ENCODE data around the gene STK17B. TPM values are rescaled to one million over a fixed set of nuclear protein-coding genes. Genes with fewer than 3 reads are reported as not detected.

STK17B gene
- 32.6 TPM for total RNA-seq

GRCh38 chr2:196171248-196171871, at the start of gene STK17B:
Gene STK17B (minus strand): TSS chr2:196171578. CDS start chr2:196163383, 8,195 bp downstream.
- intact Hi-C loops (cut with DNase I) = no loop called here
- ATAC-seq (peak; percentile 97), DNase-seq (ENCODE audit: low spot score) (peak; percentile 98)

- DNase-seq (ENCODE audit: low spot score) = no peak
- intact Hi-C loops (cut with DNase I) = no loop called here
- no peak for ATAC-seq
Measured at GRCh38 chr2:196220671-196221070, 49.3 kb upstream of the STK17B start.

GRCh38 chr2:196219671-196220070, 48.3 kb upstream of the STK17B start:
- ATAC-seq (no peak), DNase-seq (ENCODE audit: low spot score) (no peak)
- intact Hi-C loops (cut with DNase I) = no loop called here

GRCh38 chr2:196218106-196218505, 46.7 kb upstream of the STK17B start:
- no peak for DNase-seq (ENCODE audit: low spot score)
- intact Hi-C loops (cut with DNase I) = no loop called here
- ATAC-seq = no peak

DNA sequence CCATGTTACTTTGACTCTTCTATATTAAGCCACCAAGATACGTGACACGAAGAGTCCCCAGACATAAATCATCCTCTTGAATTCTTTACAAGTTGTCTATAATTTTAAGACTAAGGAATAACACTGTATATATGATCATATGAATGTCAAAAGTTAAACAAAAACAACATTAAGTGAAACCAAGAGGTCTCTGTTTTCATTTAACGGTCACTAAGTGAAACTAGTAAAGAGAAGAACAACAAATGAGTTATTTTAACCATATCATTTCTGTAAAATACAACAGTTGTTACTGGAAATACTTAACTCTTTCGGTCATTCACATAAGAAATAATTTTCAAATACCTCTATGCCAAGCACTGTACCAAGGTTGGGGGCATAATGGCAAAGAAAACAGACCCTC, 45.7 kb upstream of the STK17B start:
- DNase-seq (ENCODE audit: low spot score) (no peak), ATAC-seq (no peak)
- intact Hi-C loops (cut with DNase I) = no loop called here

- ATAC-seq (no peak), DNase-seq (ENCODE audit: low spot score) (no peak)
- intact Hi-C loops (cut with DNase I) = no loop called here
Measured at GRCh38 chr2:196215376-196215775, 44.0 kb upstream of the STK17B start.

DNA sequence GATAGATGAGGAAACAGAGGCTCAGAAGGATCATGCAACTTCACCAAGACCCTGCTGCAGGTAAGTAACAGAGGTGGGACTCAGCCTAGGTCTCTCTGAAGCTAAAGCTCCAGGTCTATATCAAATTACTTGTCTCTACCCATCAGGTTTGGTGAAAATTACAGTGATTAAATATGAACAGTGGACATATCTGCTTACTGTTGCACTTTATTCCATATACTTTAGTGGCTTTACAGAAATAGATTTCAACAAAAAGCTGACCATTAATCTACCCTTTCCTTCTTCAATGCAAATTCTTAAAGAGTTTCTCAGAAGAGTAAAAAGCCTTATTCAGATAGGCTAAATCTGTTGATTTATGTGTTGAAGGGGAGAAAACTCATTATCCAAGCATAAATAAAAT, 42.8 kb upstream of the STK17B start:
- intact Hi-C loops (cut with DNase I) = no loop called here
- DNase-seq (ENCODE audit: low spot score) (no peak), ATAC-seq (no peak)

- DNase-seq (ENCODE audit: low spot score) (no peak), ATAC-seq (no peak)
- intact Hi-C loops (cut with DNase I) = no loop called here
Measured at GRCh38 chr2:196213252-196213980, 42.0 kb upstream of the STK17B start.

DNA sequence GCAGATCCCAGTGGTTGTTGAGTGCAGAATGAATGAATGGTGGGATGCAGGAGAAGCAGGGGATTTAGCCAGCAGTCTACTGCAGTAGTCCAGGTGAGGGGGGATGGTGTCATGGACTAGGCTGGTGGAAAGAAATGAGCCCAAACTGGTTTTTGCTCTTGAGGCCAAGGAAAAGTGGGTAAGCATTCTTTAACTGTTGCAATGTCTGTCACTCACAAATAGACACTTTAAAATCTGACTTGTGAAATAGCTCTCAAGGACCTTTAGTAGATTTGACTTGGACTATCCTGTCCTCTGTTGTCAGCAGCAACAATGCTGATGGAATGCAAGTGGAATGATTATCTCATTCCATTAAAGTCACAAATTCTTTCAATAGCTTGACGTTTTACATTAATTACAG, 37.5 kb upstream of the STK17B start:
- intact Hi-C loops (cut with DNase I) = no loop called here
- no peak for ATAC-seq

DNA sequence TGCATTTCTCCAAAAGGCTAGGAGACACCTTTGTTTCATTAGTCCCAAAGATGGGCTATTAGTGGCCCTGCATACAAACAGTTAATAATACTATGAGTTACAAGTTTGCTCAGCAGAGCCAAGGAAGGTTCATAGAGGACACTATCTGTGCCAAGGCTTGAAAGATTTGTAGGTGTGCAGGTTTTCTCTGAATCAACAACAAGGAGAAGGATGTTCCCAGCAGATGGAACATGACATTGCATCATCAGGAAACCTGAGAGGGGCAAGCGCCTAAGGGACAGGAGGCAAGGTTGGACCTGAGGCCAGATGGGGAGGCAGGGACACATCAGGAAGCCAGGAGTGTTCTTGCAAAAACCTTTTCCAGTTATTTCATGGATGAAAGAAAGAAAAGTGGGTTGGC, 35.4 kb upstream of the STK17B start:
- peak; percentile 71 for ATAC-seq
- intact Hi-C loops (cut with DNase I) = no loop called here
- DNase-seq (ENCODE audit: low spot score) = no peak

More for the DNA sequence above, 37.5 kb upstream of the STK17B start:
- DNase-seq (ENCODE audit: low spot score) = no peak

DNA sequence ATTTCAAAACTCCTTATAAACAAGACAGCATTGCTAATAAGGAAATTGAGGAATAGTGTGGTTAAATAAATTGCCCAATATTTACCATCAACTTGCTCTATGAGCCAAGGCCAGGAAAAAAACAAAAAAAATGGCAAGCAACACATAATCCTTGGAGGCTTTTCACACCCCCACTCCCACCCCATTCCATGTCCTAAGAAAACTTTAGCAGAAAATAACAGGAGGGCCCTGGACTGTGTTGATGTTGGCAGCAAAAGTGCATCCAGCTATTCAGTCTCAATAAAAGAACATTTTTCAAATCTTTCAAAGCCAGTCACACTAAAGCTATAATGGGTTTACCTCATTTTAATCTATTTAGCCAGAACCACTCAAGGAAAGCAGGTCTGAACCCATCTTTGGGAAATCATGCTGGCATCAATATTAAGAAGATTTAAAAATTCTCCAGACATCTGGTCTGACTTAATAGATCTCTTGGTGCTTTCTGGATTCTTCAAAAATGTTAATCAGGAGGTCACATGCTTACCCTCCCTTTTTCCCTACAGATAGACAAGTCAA, 34.6 kb upstream of the STK17B start:
- DNase-seq (ENCODE audit: low spot score) (no peak), ATAC-seq (peak; percentile 95)
- intact Hi-C loops (cut with DNase I) = no loop called here

DNA sequence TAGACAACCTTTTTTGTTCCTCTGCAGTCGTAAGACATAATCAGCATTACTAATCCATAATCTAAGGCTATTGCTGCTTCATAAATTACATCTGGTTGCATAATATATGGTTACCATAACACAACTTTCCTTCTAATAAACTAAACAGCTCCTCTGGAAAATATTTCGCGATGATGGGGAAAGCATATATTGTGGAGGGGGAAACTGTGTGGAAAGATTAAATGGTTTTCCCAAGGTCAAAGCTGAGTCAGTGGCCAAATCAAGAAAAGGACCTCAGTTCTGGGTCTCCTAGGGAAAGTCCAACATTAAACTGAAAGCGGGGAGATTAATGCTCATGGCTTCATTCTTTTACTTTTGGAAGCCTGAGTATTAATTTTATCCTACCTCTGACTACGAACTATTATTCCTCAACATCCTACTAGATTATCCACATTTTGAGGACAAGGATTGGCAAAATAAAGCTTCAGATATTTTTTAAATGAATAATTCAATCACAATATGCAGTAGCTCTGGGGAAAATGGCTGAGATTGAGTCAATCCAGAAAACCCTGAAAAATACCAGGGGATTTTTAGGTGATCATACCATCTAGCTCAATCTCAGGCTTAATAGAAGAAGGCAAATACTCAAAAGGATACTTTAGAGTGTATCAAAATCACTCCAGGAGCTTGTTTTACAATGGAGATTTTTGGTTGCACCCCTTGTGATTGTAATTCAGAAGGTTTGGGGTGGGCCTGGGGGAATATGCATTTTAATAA, 33.8 kb upstream of the STK17B start:
- intact Hi-C loops (cut with DNase I) = no loop called here
- ATAC-seq = no peak

DNA sequence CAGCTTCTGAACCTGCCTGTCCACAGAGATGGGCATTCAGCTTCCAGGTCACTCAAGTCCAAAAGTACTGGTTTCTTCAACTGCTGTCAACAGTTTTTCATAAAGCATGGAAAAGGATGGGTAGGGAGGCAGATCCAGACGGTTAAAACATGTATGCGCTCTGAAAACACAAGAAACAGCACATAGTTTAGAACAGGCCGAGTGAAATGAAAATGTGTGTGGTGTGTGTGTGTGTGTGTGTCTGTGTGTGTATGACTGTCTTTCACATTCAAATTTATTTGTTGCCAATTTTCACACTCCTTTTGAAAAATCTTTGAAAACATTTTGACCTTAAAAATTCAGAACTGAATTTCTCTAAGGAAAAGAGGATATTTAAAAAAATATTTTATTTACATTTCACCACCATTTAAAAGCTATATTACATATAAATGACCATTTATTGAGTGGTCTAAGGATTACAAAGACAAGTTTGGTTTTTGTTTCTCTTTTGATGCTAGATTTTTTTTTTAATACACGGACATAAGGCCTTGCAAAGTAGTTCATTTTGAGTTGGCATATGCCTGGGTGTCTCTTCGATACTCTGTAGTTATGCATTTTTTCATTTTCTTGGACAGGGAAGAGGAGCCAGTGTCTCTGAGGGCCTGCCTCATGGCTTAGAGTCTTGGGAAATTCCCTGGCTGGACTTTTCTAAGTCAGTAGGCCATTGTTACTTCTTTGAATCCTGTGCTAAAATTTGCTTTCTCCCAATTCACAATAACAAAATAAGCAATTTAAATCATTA, 30.0 kb upstream of the STK17B start:
- peak; percentile 40 for ATAC-seq
- intact Hi-C loops (cut with DNase I) = no loop called here

More for the DNA sequence above, 33.8 kb upstream of the STK17B start:
- DNase-seq (ENCODE audit: low spot score) = no peak

GRCh38 chr2:196200557-196200956, 29.2 kb upstream of the STK17B start:
- no peak for DNase-seq (ENCODE audit: low spot score)
- ATAC-seq = no peak
- intact Hi-C loops (cut with DNase I) = no loop called here

More for the DNA sequence above, 30.0 kb upstream of the STK17B start:
- DNase-seq (ENCODE audit: low spot score) = no peak

- DNase-seq (ENCODE audit: low spot score) (no peak), ATAC-seq (no peak)
- intact Hi-C loops (cut with DNase I) = no loop called here
Measured at GRCh38 chr2:196195758-196196157, 24.4 kb upstream of the STK17B start.

GRCh38 chr2:196195302-196195701, 23.9 kb upstream of the STK17B start:
- ATAC-seq (no peak), DNase-seq (ENCODE audit: low spot score) (no peak)
- intact Hi-C loops (cut with DNase I) = no loop called here

GRCh38 chr2:196191541-196191940, 20.2 kb upstream of the STK17B start:
- DNase-seq (ENCODE audit: low spot score) (no peak), ATAC-seq (no peak)
- intact Hi-C loops (cut with DNase I) = no loop called here

DNA sequence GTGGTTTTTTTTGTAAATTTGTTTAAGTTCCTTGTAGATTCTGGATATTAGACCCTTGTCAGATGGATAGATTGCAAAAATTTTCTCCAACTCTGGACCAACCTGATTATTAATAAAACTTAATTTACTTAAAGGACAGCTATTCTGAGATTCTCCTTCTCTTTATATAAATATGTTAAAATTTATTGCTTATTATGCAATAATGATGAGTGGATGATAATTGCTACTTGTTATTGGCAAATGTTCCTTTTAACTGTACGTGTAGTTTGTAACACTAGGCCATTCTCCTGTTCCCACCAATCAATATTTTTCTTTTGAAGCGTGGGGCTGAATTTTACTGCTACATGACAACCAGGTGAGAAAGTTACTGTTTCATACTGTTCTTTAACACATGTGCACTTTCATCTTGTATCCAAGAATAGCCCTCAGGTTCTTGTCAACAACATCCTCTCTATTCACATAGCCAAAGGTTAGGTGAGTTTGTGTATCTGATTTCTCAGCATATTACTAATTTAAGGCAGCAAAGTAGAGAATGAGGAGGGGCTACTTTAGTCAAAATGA, 16.6 kb upstream of the STK17B start:
- intact Hi-C loops (cut with DNase I) = no loop called here
- DNase-seq (ENCODE audit: low spot score) (no peak), ATAC-seq (no peak)
